HG02970 (cell line): Measurements from ENCODE around the gene TMEM235.

Source experiments
- ATAC-seq: cut with Tn5 transposase; IDR thresholded peaks from one replicate; pipeline ENCODE4 v1.9.1; 2021; ENCODE audit warnings: mild to moderate bottlenecking, moderate library complexity, moderate number of reproducible peaks; ENCODE audit not compliant: unreplicated experiment, low FRiP score

Gene TMEM235

DNA sequence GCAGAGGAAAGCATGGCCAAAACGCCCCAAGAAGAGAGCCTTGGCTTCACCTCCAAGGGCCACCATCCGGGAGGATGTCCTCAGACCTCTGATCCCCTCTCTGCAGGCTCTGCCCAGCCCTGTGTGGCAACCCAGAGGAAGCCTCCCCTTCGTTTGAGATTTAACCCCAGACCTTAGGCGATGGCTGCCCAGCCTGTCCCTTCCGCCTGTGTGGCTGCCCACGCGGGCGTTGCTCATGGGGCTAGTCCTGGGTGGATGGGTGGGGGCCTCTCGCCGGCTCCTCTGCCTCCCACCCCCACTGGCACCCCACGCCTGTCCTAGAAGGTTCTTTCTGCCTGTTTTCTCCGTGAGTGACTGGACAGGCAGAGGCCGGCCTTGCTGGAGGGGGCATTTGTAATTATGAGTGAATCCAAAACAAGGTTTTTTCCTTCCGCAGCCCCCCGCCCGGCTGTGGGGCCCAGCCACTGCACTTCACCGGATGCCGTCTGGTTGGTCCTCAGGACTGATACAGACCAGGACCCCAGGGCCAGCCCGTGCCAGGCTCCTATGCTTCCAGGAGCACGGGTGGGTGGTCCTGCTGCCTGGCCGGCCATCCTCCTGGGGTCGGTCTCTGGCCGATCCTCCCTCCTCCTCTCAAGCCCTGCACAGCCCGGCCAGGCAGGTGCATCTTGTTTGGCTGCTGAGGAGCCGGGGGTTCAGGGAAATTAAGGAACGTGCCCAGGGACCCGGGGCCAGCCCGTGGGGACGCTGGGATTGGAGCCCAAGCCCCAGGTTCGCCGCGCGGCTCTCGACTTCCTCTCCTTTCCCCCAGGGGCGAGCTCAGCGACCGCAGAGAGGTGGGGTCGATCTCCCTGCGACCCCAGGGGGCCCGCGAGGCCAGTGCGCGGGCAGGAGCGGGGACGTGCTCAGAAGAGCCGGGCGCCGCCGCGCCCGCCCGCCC lies at the start of gene TMEM235:
Gene TMEM235, plus strand, starts transcription at position 636 of the 940 bp plus-strand sequence. CDS start 393 bp downstream, outside the sequence.
- no peak for ATAC-seq

DNA sequence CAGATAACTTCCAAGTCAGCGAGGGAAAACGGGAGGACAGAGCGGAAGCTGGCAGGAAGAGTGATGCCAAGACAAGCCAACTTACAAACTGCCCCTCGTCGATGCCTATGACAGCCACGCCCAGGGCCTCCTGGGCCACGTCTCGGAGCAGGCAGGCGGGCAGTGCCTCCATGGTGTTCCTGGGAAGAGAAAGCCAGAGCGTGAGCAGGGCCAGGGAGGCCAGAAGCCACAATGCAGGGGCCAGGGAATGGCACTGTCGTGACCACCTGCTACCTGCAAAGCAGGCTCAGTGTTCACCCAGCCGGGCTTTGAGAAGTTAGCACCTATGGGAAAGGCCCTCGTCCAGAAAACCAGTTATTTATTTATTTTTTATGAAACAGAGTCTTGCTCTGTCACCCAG lies 48.9 kb upstream of the TMEM235 start:
- ATAC-seq: no peak

DNA sequence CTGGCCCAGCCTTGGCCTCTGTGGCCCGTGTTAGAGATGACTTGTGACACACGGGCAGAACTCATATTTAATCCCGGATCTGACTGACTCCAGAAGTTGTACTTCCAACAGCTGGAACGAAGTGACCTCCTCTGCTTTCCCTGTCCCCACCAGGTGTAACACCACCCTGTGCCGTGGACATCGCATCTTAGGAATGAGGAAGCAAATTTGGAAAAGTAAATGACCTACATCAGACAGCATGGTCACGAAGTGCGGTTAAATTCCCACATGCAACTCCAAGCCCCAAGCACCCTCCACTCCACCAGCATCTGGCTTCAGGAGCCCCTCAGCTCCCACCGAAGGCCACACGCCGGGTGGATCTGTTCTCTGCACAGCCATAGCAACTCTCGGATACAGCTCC lies 47.5 kb upstream of the TMEM235 start:
- no peak for ATAC-seq

GRCh38 chr17:78184351-78184750 lies 47.1 kb upstream of the TMEM235 start:
- ATAC-seq: no peak

- no peak for ATAC-seq
Measured at GRCh38 chr17:78184868-78185267, 46.6 kb upstream of the TMEM235 start.

GRCh38 chr17:78185981-78186691 lies 45.3 kb upstream of the TMEM235 start:
- no peak for ATAC-seq

- peak; percentile 84 for ATAC-seq
Measured at GRCh38 chr17:78186692-78187595, 44.5 kb upstream of the TMEM235 start, which contains the start of the genes AFMID and TK1. AFMID (plus strand) TSS chr17:78187362; CDS start chr17:78187371, 9 bp downstream. TK1 (minus strand) TSS chr17:78187052; CDS start chr17:78186994, 58 bp downstream.

- no peak for ATAC-seq
Measured at GRCh38 chr17:78196716-78197115, 34.7 kb upstream of the TMEM235 start.

- ATAC-seq: no peak
Measured at GRCh38 chr17:78197147-78197832, 34.1 kb upstream of the TMEM235 start.

DNA sequence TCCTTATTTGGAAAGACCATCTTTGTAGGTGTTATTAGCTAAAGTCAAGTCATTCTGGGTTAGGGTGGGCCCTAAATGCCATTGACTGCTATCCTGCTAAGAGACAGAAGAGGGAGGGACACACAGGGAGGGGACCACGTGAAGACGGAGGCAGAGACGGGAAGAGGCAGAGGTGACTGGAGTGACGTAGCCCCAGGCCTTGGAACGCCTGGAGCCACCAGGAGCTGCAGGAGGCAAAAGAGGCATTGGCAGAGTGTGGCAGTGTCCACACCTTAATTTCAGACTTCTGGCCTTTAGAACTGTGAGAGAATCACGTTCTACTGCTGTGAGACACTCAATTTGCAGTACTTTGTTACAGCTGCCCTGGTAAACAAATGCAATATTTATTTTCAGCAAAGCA lies 31.0 kb upstream of the TMEM235 start:
- ATAC-seq: no peak

DNA sequence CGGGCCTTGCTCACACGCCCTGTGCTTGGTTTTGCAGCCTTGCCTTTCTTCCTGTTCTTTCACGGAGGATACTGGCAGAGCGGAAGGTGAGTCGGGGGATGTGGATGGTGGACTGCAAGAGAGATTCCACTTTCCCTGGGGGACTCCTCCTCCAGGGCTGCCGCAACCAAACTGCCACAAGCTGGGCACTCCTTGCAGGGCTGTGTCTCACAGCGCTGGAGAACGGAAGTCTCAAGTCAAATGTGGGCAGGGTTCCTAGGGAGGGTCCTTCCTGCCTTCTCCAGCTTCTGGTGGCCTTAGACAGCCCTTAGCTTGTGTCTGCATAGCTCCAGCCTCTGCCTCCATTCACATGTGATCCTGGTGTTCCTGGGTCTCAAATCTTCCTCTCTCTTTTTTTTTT lies 28.8 kb upstream of the TMEM235 start:
- no peak for ATAC-seq

DNA sequence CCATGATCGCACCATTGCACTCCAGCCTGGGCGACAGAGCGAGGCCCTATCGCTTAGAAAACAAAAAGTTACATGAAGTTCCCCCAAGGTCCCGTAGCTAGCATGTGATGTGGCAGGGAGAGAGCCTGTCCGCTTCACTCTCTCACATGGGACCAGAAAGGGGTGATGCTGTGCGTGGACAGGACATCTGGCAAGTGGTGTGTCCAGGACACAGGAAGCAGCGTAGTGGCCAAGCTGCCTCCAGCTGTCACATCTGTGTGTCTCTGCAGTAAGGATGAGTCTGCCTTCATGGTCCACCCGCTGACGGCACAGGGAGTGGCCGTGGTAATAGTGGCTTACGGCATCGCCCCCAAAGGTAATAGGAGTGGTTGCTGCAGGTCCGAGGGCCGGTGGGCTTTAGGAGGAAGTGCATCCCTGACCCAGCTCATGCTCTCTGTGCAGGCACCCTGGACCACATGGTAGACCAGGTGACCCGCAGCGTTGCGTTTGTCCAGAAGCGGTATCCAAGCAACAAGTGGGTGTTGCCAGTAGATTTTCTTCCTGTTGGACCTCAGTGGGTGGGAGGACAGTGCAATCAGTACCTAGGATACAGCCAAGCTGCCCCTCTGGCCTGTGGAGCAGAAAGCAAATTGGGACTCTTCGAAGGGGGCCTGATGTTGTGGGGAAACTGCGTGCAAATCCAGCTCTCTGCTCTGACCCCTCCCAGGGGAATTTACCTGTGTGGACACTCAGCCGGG lies 26.9 kb upstream of the TMEM235 start:
- no peak for ATAC-seq

DNA sequence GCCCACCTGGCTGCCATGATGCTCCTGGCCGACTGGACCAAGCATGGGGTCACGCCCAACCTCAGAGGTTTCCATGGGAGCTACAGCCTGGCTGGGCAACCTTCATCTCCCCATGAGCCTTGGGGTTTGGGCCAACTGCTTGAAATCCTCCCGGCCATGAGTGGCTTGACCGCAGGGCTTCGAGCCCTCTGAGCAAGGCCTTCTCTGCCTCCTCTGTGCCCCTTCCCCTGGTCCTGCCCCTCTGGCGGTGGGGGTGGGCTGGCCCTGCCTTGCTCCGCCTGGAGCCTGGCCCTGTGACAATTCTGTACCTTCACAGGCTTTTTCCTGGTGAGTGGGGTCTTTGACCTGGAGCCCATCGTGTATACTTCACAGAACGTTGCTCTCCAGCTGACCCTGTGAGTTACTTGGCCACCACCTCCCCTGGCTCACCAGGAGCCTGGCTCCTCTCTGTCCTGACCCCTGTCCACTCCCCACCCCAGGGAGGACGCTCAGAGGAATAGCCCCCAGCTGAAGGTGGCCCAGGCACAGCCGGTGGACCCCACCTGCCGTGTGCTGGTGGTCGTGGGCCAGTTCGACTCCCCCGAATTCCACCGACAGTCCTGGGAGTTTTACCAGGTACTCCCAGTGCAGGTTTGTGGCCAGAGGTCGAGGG lies 26.2 kb upstream of the TMEM235 start:
- ATAC-seq: no peak

DNA sequence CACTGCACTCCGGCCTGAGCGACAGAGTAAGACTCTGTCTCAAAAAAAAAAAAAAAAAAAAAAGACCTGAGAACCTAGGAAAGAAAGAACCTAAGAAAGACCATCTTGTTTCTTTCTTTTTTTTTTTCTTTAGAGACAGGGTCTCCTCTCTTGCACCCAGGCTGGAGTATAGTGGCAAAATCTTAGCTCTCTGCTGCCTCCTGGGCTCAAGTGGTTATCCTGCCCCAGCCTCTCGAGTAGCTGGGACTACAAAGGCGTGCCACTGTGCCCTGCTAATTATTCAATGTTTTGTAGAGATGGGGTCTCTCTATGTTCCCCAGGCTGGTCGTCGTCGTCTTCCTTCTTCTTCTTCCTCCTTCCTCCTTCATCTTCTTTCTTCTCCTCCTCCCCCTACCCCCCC lies 25.1 kb upstream of the TMEM235 start:
- no peak for ATAC-seq

DNA sequence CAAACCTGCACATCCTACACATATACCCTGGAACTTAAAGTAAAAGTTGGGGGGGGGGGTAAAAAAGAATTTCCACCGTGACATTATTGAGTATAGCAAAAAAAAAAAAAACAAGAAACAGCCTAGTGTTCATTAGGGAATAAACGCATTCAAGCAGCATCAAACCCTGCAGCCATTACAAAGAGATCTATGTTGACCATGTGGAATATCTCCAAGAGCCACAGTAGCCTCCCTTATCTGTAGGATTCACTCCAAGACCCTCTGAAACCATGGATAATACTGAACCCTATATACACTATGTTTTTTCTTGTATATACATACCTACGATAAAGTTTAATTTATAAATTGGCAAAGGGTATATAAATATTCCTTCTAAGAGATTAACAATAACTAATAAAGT lies 22.9 kb upstream of the TMEM235 start:
- ATAC-seq: no peak

DNA sequence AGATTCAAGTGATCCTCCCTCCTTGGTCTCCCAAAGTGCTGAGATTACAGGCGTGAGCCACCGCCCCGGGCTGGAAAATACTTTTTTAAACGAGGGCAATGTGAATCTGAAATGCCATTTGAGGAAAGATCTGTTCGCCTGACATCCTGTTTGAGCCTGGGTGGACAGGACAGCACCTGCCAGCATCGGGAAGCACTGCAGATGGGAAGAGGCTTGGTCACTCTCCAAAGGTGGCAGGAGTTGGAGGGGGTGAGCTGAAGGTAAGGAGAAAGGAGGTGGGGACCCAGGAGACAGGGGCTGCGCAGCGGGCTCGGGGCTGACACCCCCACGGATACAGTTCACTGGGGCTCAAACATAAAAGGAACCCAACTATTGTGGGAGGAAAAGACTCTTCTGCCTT lies 21.3 kb upstream of the TMEM235 start:
- no peak for ATAC-seq

DNA sequence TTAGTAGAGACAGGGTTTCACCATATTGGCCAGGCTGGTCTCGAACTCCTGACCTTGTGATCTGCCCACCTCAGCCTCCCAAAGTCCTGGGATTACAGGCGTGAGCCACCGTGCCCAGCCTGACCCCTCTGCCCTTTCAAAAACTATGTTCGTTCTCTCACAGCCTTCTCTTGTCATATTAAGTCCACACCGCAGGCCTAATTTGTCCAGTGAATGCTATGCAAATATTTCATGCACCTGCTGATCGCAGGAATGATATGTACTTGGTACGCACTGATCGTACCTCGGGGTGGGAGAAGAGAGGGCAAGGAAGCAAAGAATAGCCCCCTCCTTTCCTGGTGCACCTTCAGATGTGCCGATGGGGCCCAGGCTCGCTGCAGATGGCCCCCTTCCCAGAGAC lies 20.4 kb upstream of the TMEM235 start:
- ATAC-seq: no peak

DNA sequence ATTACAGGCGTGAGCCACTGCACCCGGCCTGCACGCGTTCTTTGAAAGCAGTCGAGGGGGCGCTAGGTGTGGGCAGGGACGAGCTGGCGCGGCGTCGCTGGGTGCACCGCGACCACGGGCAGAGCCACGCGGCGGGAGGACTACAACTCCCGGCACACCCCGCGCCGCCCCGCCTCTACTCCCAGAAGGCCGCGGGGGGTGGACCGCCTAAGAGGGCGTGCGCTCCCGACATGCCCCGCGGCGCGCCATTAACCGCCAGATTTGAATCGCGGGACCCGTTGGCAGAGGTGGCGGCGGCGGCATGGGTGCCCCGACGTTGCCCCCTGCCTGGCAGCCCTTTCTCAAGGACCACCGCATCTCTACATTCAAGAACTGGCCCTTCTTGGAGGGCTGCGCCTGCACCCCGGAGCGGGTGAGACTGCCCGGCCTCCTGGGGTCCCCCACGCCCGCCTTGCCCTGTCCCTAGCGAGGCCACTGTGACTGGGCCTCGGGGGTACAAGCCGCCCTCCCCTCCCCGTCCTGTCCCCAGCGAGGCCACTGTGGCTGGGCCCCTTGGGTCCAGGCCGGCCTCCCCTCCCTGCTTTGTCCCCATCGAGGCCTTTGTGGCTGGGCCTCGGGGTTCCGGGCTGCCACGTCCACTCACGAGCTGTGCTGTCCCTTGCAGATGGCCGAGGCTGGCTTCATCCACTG lies 17.3 kb upstream of the TMEM235 start, which contains the start of gene BIRC5:
Gene BIRC5, plus strand, starts transcription at position 238 of the 690 bp plus-strand sequence. Its CDS starts 64 bp downstream, at position 302.
- ATAC-seq: peak; percentile 88
